ENCODE data around the gene FBXL13.
A peak's percentile ranks its signal among the peaks of the same experiment; 100 is the strongest.
"Not testable (repeated sequence)": the region's sequence is repeated elsewhere in the genome, so short reads cannot be mapped to it uniquely, and the experiment has no call there.

FBXL13 gene

DNA sequence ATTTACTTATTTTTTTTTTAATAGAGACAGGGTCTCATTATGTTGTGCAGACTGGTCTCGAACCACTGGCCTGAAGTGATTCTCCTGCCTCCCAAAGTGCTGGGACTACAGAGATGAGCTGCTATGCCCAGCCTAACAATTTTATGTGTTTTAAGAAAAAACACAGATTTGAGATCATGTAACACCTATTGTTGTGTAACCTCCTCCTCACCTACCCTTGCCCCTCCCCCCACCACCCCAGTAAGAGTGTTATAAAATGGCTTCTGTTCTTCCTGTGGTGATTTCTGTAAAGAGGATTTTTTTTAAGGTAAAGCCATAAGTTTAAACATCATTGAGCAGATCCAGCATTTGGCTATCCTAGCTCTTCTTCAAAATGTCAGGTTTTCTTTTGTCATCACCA lies 7.9 kb upstream of the FBXL13 start:
- no peak for DNase-seq (ENCODE audit: low read depth)
- in situ Hi-C loops (cut with HindIII; ENCODE audit: low sequenced_read_pairs) = no loop called here
- no peak overlapping the region for H3K4me3 ChIP-seq (ENCODE audit: low read depth, low read length)
- TF ChIP-seq, protein P1, sequence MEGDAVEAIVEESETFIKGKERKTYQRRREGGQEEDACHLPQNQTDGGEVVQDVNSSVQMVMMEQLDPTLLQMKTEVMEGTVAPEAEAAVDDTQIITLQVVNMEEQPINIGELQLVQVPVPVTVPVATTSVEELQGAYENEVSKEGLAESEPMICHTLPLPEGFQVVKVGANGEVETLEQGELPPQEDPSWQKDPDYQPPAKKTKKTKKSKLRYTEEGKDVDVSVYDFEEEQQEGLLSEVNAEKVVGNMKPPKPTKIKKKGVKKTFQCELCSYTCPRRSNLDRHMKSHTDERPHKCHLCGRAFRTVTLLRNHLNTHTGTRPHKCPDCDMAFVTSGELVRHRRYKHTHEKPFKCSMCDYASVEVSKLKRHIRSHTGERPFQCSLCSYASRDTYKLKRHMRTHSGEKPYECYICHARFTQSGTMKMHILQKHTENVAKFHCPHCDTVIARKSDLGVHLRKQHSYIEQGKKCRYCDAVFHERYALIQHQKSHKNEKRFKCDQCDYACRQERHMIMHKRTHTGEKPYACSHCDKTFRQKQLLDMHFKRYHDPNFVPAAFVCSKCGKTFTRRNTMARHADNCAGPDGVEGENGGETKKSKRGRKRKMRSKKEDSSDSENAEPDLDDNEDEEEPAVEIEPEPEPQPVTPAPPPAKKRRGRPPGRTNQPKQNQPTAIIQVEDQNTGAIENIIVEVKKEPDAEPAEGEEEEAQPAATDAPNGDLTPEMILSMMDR (IDR thresholded peaks at IDR 0.05; ENCODE audit: low read depth, low read length, missing control alignments) = no peak

DNA sequence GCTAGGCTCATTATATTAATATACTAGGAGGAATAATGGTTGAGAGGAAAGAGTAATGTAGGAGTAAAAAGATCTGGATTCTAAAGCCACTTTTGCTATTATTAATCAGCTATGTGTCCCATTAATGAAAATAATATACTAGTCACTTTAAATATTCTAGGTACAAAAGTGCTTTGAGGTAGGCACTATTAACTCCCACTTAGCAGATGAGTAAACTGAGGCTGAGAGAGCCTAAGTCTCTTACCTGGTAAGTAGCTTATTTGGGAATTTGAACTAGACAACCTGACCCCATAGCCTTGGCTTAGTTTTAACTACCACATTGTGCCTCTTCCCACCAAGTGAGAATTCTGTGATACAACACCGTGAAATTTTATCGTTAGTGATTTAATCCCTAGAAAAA lies 6.3 kb upstream of the FBXL13 start:
- no peak overlapping the region for H3K4me3 ChIP-seq (ENCODE audit: low read depth, low read length)
- no peak for DNase-seq (ENCODE audit: low read depth)
- TF ChIP-seq, protein P1 (IDR thresholded peaks at IDR 0.05; ENCODE audit: low read depth, low read length, missing control alignments) = no peak
- in situ Hi-C loops (cut with HindIII; ENCODE audit: low sequenced_read_pairs) = no loop called here

DNA sequence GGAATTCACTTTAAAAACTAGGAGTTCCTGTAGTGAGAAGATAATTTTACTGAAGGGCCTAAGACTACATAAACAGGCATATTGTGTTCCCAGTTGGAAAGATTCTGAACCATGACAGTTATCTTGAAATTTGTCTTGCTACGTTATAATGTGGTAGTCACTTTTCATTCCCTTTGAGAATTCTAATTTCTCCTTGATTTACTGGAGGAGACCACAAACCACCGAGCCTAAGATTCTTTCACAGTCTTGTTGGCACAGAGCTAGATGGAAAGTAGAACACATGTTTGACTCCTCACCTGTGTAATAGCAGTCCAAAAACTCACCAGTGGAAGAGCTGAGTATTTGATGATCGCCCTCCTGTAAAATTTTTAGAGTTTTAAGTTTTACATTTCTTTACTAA lies 5.2 kb upstream of the FBXL13 start:
- peak; percentile 9 for DNase-seq (ENCODE audit: low read depth)
- TF ChIP-seq, protein P1 (IDR thresholded peaks at IDR 0.05; ENCODE audit: low read depth, low read length, missing control alignments) = no peak
- in situ Hi-C loops (cut with HindIII; ENCODE audit: low sequenced_read_pairs) = no loop called here
- H3K4me3 ChIP-seq (ENCODE audit: low read depth, low read length) = no peak overlapping the region

DNA sequence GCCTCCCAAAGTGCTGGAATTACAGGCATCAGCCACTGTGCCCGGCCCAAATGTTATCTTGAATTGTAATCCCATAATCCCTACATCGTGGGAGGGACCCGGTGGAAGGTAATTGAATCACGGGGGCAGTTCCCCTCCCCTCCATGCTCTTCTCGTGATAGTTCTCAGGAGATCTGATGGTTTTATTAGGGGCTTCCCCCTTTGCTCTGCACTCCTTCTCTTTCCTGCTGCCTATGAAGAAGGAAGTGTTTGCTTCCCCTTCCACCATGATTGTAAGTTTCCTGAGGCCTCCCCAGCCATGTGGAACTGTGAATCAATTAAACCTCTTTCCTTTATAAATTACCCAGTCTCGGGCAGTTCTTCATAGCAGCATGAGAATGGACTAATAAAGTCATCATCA lies 3.6 kb upstream of the FBXL13 start:
- H3K4me3 ChIP-seq (ENCODE audit: low read depth, low read length); DNase-seq (ENCODE audit: low read depth); in situ Hi-C loops (cut with HindIII; ENCODE audit: low sequenced_read_pairs): not testable (repeated sequence)

DNA sequence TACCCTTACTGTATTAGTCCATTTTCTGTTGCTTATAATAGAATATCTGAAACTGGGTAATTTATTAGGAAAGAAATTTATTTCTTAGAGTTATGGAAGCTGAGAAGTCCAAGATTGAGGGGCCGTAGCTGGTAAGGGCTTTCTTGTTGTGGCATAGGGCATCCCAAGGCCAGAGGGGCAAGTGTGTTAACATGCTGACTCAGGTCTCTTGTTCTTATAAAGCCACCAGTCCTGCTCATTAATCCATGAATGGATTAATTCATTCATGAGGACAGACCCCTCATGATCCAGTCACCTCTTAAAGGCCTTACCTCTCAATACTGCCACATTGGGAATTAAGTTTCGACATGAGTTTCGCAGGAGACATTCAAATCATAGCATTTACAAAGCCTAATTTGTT lies 2.7 kb upstream of the FBXL13 start:
- TF ChIP-seq, protein P1 (IDR thresholded peaks at IDR 0.05; ENCODE audit: low read depth, low read length, missing control alignments) = no peak
- no peak overlapping the region for H3K4me3 ChIP-seq (ENCODE audit: low read depth, low read length)
- no peak for DNase-seq (ENCODE audit: low read depth)
- in situ Hi-C loops (cut with HindIII; ENCODE audit: low sequenced_read_pairs) = no loop called here

DNA sequence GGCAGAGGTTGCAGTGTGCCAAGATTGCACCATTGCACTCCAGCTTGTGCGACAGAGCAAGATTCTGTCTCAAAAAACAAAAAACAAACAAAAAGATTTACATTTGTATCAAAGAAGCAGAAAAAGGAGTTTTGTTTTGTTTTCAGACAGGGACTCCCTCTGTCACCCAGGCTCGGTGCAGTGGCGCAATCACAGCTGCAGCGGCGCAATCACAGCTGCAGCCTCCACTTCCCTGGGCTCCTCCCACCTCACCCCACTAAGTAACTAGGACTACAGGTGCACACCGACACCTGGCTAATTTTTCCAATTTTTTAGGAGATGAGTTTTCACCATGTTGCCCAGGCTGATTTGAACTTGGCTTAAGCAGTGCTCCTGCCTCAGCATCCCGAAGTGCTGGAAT lies 2.2 kb upstream of the FBXL13 start:
- no peak for DNase-seq (ENCODE audit: low read depth)

DNA sequence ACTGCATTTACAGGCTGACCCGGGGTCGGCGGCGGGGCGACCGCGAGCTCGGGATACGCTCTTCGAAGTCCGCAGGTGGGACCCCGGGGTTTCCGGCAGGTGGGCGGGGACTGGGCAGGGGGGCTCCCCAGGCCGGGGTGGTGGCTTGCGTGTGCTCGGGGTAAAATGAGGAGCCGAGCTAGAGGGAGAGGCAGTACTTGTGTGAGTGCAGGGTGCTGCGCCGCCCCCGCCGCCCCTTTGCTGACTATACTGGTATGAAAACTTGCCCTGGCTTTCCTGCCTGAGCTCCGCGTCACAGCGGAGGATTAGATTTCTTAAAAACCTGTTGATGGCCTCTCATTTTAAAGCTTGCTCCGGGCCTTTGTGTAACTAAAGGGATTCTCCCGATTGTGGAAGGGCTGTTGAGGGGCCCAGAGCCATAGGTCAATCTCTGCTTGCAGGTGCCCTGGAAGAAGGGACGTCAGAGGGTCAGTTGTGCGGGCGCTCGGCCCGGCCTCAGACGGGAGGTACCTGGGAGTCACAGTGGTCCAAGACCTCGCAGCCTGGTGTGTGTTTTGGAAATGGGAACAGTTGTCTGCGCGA lies 832 bp upstream of the FBXL13 start:
- TF ChIP-seq, protein P1 (IDR thresholded peaks at IDR 0.05; ENCODE audit: low read depth, low read length, missing control alignments) = no peak
- H3K4me3 ChIP-seq (ENCODE audit: low read depth, low read length) = peak overlapping the region; percentile 86
- DNase-seq (ENCODE audit: low read depth) = peak; percentile 5
- in situ Hi-C loops (cut with HindIII; ENCODE audit: low sequenced_read_pairs) = no loop called here

More for the DNA sequence above, 2.2 kb upstream of the FBXL13 start:
- in situ Hi-C loops (cut with HindIII; ENCODE audit: low sequenced_read_pairs) = no loop called here
- TF ChIP-seq, protein P1 (IDR thresholded peaks at IDR 0.05; ENCODE audit: low read depth, low read length, missing control alignments) = no peak
- no peak overlapping the region for H3K4me3 ChIP-seq (ENCODE audit: low read depth, low read length)
